Stimulated activated CD8-positive, alpha-beta memory T cell treated with anti-CD3 and anti-CD28 coated beads, Interleukin-4, amount 100 ng/mL, for 4 hours (primary cell): ENCODE results near the gene TMCO2.
"Not testable (repeated sequence)": the region's sequence is repeated elsewhere in the genome, so short reads cannot be mapped to it uniquely, and the experiment has no call there.

ENCODE experiments used
- DNase-seq, 2 donors: peaks; one replicate each; pipeline ENCODE4 v3.0.0-alpha.2; 2020; ENCODE audit warnings: low read depth in 2 of 2, low spot score in 1 of 2

TMCO2 gene

DNA sequence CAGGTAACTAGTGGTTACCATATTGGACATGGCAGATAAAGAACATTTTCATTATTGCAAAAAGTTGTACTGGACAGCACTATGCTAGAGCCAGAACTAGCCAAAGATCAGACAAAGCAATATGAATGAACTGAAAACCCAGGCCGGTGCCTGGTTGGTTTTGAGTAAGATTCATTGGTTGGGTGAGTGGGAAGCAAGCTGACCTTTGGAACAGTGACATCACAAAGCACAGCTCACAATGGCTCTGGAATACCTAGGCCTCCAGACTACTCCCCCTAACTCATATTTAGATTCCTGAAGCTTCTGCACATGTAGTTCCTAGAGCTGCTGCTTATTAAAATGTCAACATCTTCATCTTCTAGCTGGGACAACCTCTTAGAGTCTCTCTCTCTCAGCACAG is at the start of gene TMCO2:
TMCO2 (plus strand) TSS at position 283 of the 400 bp plus-strand sequence; CDS start at position 340, 57 bp downstream.
- DNase-seq: no peak

DNA sequence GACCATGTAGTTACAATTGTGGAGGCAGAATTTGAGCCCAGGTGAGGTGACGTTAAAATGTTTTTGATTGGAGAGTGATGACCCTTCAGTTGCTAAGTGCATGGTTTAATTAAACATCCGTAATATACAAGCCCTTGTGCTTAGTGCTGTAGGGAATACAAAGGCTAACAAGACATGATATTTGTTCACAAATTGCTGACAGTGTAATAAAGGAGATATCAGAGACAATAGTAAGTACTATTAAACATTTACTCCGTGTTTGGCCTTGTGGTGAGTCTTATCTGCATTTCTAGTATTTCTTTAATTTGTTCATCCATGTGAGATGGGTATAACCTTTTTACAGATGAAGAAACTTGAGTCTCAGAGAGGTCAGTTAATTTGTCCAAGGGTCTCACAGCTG is 48.6 kb upstream of the TMCO2 start:
- DNase-seq: no peak

DNA sequence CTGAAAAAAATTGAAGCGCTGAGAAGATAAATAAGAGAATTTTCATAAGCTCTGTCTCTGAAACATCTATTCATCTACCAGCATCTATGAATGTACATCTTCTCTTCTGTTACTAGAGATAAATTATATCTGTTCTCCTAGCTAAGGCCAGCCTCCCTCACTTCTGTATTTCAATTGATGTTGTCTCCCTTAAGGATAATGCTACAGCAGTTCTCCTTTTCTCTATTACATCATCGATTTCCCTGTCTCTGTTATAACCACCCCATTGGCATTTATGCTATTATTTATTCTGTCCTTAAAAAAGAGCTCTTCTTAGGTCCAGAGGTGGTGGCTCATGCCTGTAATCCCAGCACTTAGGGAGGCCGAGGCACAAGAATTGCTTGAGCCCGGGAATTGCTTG is 42.9 kb upstream of the TMCO2 start:
- DNase-seq: no peak

DNA sequence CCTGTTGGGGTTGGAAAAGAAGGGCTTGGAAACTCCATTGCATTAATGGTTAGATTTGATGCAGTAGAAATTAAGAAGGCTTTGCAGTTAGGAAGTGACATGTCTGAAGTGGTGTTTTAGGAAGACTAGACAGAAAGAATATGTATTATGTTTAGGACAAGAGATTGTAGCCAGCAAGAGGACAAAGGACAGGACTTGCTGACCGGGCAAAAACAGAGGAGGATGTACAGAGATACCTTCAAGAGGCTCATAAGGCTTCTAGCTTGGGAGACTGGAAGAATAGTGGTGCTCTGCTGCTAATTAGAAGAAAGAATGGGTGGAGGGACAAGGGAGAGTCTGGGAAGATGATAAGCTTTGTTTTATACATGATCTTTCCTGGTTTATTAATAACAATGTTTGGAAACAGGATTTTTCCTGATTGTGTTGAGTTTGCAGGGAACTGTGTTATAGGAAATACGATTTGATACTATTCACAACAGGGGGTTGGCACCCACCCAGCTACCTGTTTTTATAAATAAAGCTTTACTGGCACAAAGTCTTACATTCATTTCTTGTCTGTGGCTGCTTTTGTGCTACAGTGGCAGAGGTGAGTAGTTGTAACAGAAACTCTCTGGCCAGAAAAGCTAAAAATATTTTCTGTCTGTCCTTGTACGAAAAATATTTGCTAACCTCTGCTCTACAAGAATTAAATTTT is 37.1 kb upstream of the TMCO2 start:
- DNase-seq: no peak

DNA sequence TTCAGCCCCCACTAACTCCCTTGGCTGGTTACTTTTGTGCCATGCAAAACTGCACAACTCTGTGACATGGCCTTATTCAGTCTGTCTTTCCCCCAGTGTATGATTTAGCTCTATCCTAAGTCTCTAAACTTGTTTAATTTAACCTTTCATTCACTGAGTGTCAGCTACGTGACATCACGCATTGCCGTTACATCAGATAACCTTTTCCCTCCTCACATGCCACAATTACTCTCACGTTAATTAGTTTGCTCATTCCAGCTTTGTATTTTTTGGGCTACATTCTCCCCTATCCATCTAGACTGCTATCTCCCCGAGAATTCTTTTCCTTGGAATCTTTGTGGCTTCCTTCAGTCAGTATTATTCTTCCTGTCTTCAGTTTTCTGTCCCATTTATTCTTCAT is 29.4 kb upstream of the TMCO2 start:
- DNase-seq: no peak

DNA sequence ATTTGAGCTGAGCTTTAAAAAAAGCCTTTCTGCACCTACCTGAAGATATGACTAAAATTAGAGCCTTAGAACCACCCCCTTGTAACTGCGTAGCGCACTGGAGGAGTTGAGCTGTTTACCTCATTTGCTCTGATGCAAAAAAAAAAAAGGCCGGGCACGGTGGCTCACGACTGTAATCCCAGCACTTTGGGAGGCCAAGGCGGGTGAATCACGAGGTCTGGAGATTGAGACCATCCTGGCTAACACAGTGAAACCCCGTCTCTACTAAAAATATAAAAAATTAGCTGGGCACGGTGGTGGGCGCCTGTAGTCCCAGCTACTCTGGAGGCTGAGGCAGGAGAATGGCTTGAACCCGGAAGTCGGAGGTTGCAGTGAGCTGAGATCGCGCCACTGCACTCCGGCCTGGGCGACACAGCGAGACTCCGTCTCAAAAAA is 26.2 kb upstream of the TMCO2 start:
- DNase-seq: not testable (repeated sequence)

DNA sequence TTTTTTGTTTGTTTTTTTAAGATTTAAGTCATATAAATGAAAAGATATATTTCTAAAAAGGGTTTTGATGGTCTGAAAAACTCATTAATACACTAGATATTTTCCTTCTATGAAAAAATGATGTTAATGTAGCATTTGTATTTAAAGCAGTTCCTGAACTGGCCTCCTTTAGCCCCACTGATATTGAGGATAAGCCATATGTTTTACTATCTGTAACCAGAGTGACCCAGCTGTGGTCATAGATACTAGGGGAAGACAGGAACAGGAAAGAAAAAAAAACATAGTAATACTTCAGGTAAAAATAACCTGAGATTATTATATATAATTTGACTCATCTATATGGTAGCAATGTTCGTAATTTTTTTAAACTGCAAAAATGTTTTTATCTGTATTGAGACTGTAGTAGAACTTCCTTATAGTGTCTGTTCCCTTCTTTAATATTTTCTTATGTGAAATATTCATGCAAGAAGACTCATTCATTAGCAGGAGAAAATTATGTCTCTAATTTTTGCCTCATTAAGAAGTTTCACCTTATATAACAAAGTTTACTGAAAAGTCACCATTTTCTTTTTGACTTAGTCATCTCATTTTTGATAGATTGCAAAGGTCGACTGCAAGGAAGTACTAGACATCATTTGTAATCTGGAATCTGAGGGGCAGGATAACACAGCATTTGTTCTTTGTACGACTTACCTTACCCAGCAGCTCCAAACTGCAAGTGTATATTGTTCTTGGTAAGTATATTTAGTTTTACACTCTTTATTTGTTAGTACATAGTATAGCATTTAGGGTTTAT is 25.6 kb upstream of the TMCO2 start:
- DNase-seq: no peak

DNA sequence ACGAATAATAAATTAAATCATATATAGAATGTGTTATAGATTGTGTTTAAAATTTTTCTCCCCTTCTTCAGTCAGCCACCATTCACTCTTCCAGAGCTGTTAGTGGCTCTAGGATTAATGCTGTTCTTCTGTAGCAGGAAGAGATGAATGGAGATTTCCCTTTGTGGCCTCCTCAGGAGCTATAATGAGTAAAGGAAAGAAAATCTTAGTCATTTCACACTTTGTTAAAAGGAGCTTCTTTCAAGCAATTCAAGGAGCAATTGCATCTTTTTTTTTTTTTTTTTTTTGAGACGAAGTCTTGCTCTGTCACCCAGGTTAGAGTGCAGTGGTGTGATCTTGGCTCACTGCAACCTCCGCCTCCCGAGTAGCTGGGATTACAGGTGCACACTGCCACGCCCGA is 23.7 kb upstream of the TMCO2 start:
- no peak for DNase-seq

DNA sequence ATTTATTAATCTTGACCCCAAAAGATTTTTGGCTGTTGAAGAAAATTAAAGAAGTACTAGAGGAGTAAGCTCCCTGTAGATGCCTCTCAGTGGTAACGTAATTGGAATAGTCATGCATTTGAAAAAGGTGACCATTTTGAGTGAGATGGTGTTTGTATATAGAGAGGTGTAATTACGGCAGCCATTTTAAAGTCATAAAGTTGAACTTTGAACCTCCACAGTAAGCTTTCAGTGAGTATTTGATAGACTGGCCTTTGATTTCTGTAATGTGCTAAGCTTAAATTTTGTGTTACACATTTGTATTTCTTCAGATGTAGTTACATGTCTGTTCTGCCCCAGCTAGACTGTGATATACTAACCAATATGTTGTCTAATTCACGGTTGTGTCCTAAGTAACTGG is 21.5 kb upstream of the TMCO2 start:
- no peak for DNase-seq

DNA sequence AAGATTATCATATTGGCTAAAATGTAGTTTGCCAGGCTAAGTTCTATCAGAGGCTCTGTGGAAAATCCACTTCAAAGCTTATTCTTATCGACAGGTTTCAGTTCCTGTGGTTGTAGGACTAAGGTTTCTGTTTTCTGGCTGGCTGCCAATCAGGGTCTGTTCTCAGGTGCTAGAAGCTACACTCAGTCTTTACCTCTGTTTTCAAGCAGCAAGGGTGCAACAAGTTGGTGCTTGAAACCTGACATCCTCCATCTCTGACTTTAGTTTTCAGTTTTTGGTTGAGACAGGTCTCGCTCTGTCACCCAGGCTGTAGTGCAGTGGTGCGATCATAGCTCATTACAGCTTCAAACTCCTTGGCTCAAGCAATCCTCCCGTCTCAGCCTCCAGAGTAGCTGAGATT is 15.3 kb upstream of the TMCO2 start:
- DNase-seq: peak in 1 of 2 donors; percentile 11

DNA sequence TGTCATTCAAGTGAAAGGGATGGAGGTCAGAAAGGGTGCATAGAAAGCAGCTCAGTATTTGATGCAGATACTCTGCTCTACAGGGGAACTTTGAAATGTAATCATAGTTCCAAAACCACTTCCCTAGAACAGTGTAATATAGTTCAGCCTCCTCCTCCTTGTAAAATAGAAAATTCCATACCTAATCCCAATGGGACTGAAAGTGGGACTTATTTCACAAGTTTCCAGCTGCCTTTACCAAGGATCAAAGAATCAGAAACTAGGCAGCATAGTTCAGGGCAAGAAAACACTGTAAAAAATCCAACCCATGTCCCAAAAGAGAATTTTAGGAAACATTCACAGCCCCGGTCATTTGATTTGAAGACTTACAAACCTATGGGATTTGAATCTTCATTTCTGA is 8.1 kb upstream of the TMCO2 start:
- no peak for DNase-seq

DNA sequence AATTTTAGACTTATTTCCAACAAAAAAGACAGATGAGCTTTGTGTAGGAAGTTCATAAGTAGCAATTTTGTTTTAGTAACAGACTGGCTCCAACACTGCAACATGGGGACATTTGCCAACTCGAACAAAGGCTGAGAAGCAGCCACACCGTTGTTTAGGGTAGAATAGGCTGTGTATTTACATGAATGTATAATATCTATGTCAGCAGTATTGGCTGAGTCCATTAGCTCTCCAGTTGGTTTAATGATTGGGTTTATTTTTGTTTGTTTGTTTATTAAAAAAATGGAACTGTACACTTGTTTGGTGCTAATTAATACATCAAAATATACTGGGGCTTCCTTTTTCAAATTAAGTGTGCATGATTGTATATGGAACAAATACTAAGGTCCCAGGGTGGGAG is 7.3 kb upstream of the TMCO2 start:
- no peak for DNase-seq

DNA sequence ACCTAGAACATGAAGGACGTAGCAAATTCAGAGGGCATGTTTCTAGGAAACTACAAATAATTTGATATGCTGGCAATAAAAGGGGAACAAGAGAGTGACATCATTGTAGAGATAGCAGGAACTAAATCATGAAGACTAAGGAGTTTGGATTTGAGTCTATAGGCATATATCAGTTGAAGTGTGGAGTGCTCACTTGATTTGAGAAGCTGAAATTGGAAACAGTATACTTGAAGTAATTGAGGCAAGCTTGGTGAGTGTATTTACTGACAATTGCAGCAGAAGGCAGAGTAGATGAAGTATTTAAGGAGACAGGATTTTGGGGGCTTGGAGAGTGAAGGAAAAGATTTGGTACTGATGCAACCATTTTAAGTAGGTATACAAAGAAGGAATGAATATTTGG is 6.4 kb upstream of the TMCO2 start:
- no peak for DNase-seq

DNA sequence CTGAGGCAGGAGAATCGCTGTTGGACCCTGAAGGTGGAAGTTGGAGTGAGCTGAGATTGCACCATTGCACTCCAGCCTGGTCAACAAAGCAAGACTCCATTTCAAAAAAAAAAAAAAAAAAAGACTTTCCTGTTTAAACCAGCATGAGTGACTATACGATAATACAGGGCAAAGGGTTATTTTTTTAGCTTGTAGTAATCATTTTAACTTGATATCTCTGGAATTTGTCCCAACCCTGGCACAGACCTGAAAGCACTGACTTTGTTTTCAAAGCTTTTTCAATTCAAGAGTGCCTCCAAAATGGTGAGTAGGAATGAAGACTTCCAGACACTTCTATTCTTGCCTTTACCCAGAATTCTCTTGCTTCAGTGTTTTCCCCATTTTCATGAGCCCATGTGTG is 4.4 kb upstream of the TMCO2 start:
- no peak for DNase-seq

DNA sequence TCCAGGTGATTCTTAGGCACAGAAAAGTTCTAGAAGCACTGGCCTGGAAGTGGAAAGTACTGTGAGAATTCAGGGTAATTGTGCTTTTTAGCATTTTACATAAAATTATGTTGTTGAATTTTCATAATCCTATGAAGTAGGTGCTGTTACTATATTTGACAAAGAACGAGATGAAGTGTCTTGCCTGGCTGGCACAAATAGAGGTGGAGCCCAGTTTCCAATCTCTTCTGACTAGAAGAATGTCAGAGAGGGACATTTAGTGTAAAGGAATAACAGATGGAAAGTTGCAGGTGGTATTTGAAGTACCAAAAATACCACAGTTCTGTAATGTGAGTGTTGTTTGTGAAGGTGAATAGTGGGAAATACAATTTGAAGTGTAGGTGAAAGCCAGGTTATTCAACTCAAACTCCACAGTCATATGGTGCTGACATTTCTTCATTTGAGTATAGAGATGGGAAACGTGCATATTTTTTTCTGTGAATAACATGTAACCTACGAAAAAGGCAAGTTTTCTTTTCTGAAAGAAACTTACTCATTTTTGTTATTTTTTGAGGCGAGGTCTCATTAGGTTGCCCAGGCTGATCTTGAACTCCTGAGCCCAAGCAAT is 3.5 kb upstream of the TMCO2 start:
- no peak for DNase-seq

DNA sequence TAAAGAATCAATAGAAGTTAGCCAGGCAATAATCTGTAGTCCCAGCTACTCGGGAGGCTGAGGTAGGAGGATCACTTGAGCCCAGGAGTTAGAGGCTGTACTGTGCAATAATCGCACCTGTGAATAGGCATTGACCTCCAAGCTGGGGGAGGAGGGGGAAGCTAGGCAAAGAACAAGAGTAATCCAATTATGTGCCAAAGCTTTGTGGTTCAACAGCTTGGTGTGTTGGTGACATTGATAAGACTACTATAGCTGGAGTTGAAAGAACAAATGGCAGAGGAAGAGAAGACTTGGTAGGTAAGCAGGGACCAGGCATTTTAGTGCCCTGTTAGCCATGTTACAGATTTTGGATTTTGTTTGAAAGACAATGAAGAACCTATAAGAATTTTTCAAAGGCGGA is 2.1 kb upstream of the TMCO2 start:
- no peak for DNase-seq

DNA sequence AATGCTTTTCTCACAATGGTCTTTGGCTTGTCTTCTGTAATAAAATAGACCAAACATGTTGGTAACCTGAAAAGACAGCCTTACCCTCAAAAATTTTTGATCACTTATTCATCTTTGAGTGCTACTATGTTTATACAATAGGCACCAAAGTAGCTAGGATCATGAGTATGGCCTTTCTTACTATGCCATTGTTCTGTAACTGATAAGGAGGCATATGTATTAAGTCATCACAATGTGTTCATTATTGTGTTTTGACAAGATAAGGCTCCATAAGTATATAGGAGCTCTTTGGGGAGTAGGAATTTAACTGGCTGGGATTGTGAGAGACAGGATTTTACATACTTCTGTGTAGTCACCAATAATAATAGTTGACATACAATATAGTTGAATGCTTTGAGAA is 675 bp downstream of the TMCO2 start:
- DNase-seq: no peak

DNA sequence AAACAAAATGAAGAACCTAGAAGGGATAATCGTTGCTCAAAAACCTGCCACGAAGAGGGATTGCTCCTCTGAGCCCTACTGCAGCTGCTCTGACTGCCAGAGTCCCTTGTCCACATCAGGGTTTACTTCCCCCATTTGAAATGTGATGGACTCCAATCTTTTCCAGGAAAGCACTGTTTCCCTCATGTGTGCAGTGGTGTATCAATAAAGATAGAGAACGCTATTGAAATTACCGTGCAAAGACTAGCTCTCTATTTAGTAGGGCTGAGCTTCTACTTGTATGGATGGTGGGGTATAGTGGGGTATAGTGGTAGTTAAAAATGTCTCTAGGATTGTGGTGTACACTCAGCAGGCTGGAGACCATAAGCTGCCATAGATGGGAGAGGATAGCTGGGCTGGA is 3.7 kb downstream of the TMCO2 start:
- DNase-seq: no peak

DNA sequence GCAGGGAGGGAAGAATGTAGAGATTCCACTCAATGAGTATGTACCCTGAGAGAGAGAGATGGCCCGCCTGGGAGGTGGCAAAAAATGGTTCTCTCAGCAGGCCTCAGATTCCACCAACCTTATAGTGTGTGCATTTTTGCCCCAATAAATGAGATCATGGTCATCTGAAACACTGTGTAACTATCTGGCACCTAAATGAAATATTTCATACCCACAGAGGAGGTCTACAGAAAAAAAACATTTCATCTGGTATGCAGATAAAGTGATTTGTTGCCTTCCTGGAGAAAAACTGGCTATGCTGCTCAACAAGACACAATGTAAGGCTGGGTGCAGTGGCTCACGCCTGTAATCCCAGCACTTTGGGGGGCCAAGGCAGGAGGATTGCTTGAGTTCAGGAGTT is 4.9 kb downstream of the TMCO2 start:
- no peak for DNase-seq

DNA sequence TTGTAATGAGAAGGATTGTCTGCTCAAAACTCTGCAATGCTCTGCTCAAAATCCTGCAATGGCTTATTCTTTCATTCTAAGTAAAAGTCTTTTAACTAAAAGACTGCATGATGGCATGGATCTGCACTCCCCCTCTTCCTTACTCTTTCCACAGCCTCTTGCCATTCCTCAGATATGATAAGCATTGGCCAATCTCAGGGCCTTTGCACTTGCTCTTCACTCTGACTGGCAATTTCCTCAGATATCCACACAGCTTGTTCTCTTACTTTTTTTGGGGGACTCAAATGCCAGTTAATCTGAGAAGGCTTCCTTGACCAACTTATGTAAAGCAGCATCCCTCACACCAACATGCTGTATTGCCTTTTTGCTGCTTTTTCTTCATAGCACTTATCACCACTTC is 7.5 kb downstream of the TMCO2 start:
- DNase-seq: no peak

DNA sequence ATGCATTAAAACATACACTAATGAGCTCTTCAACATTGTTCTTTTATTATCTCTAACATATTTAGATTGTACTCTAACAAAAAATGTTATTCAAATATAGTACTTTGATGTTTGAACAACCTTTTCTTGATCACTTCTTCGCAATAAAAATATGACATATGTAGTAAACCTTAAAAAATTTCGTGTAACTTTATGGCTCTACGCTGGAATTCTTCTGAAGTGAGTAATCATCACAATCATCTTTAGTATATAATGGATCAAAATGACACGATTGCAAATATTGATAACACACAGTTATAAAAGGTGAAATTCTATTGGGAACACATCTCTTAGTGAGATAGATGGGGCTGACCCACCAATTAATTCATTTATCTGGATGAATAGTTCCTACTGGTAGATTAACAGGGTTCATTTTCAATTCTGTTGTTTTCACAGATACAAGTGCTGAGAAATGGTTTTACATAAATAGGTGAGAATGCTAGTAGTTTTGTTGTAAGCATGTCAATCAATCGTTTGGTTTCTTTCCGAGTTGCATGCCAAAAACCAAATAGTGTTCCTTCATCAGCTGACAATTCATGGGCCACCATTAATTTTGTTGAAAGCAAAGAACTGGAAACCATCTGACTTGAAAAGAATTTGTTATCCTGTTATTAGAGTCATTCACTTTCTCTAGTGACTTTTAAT is 8.8 kb downstream of the TMCO2 start:
- no peak for DNase-seq

DNA sequence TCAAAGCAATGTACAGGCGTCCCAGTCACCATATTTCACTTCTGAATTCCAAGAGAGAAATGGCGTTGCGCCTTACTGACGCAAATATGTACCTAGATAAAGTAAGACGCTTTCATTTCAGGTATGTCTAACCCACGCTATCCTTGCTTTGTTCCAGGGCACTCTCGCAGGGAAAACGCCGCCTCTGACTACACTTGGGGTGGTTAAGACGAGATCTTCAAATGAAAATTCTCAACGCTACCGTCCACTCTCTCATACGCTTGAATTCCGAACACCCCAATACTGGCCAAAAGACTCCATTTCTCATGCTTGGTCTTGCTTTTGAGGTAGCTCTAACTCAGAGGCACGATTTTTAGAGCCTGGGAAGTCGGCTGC is 9.6 kb downstream of the TMCO2 start:
- peak in 1 of 2 donors; percentile 20 for DNase-seq
